NCI-H2196 (cell line): ENCODE results near the gene RNF141.

Experiments used
- DNase-seq: peaks from one replicate; lab custom pipeline; 2025; ENCODE audit not compliant: unreplicated experiment; lab: John Stamatoyannopoulos, UW

Gene RNF141

GRCh38 chr11:10561947-10562346 lies 21.0 kb upstream of the RNF141 start:
- DNase-seq, result no peak

- DNase-seq, result no peak
These were observed 20.2 kb upstream of the RNF141 start for GRCh38 chr11:10561043-10561818.

- no peak for DNase-seq
These were observed 17.3 kb upstream of the RNF141 start for GRCh38 chr11:10558288-10558687.

- no peak for DNase-seq
These were observed 15.6 kb upstream of the RNF141 start for GRCh38 chr11:10556590-10556989.

GRCh38 chr11:10551845-10552352 lies 10.9 kb upstream of the RNF141 start:
- DNase-seq, result no peak

- DNase-seq, result no peak
These were observed 10.3 kb upstream of the RNF141 start for GRCh38 chr11:10551290-10551592.

GRCh38 chr11:10550503-10551289 lies 9.7 kb upstream of the RNF141 start:
- no peak for DNase-seq

- DNase-seq, result no peak
These were observed 3.8 kb upstream of the RNF141 start for GRCh38 chr11:10544491-10545465.

GRCh38 chr11:10543782-10544181 lies 2.8 kb upstream of the RNF141 start:
- no peak for DNase-seq

GRCh38 chr11:10542776-10543175 lies 1.8 kb upstream of the RNF141 start:
- DNase-seq, result no peak

GRCh38 chr11:10541561-10541930 lies 559 bp upstream of the RNF141 start:
- DNase-seq, result no peak

GRCh38 chr11:10540546-10540914 lies 457 bp downstream of the RNF141 start:
- peak; percentile 45 for DNase-seq

GRCh38 chr11:10539339-10539738 lies 1.6 kb downstream of the RNF141 start:
- DNase-seq, result no peak

GRCh38 chr11:10538924-10539323 lies 2.1 kb downstream of the RNF141 start:
- no peak for DNase-seq

GRCh38 chr11:10537600-10537999 lies 3.4 kb downstream of the RNF141 start:
- DNase-seq, result no peak

- no peak for DNase-seq
These were observed 6.7 kb downstream of the RNF141 start for GRCh38 chr11:10534316-10534715.

GRCh38 chr11:10533323-10533722 lies 7.7 kb downstream of the RNF141 start:
- DNase-seq, result no peak

GRCh38 chr11:10532526-10532925 lies 8.5 kb downstream of the RNF141 start:
- no peak for DNase-seq

GRCh38 chr11:10529279-10529678 lies 11.7 kb downstream of the RNF141 start:
- no peak for DNase-seq

GRCh38 chr11:10528121-10528520 lies 12.9 kb downstream of the RNF141 start:
- DNase-seq, result no peak
